Nephron (organoid): ENCODE results near the gene KLHDC4.
A peak's percentile ranks its signal among the peaks of the same experiment; 100 is the strongest.
"Not testable (repeated sequence)": the region's sequence is repeated elsewhere in the genome, so short reads cannot be mapped to it uniquely, and the experiment has no call there.

Source experiments
- H3K27ac Mint-ChIP-seq, 3 experiments: 2 replicates each; pipeline ENCODE4 v1.8.0; 2020; ENCODE audit warnings: mixed read lengths in 3 of 3, mild to moderate bottlenecking in 2 of 3, moderate library complexity in 1 of 3
- H3K27me3 Mint-ChIP-seq: 2 replicates; pipeline ENCODE4 v1.8.0; 2021; ENCODE audit warnings: low read depth, mild to moderate bottlenecking, moderate library complexity, mixed read lengths
- H3K36me3 Mint-ChIP-seq: 2 replicates; pipeline ENCODE4 v1.8.0; 2020; ENCODE audit warnings: low read depth, mixed read lengths
- H3K4me1 Mint-ChIP-seq: 2 replicates; pipeline ENCODE4 v1.8.0; 2020; ENCODE audit warnings: mixed read lengths
- H3K4me3 Mint-ChIP-seq, 3 experiments: 2 replicates each; pipeline ENCODE4 v1.8.0; 2020; ENCODE audit warnings: mild to moderate bottlenecking in 3 of 3, mixed read lengths in 3 of 3, moderate library complexity in 2 of 3
- H3K9me3 Mint-ChIP-seq: 2 replicates; pipeline ENCODE4 v1.8.0; 2020; ENCODE audit warnings: mixed read lengths
- CTCF ChIP-seq, 3 experiments: fragments of 200-600 bp; sonication (generic); IDR thresholded peaks; one replicate each; pipeline ENCODE4 v1.5.0; 2021; ENCODE audit warnings: antibody characterized with exemption in 3 of 3; ENCODE audit not compliant: unreplicated experiment in 3 of 3

KLHDC4 gene

GRCh38 chr16:87790292-87791100 lies 24.7 kb upstream of the KLHDC4 start:
- H3K27me3 Mint-ChIP-seq, result no peaks in the 10 kb centered on the region
- H3K4me1 Mint-ChIP-seq, result no peaks in the 10 kb centered on the region
- no peak overlapping the region for H3K4me3 Mint-ChIP-seq
- no peak for TF ChIP-seq CTCF (IDR thresholded peaks at IDR 0.05; ENCODE audit: unreplicated experiment in 3 of 3)
- peaks cover 4% of the 10 kb centered on the region for H3K9me3 Mint-ChIP-seq
- H3K27ac Mint-ChIP-seq, result peak overlapping the region in 1 of 3 experiments; percentile 85
- H3K36me3 Mint-ChIP-seq, result no peaks in the 10 kb centered on the region

GRCh38 chr16:87789437-87790291 lies 23.9 kb upstream of the KLHDC4 start:
- Mint-ChIP-seq H3K4me1 (no peaks in the 10 kb centered on the region), H3K27me3 (no peaks in the 10 kb centered on the region), H3K4me3 (no peak overlapping the region), H3K27ac (peak overlapping the region in 1 of 3 experiments; percentile 85), H3K36me3 (no peaks in the 10 kb centered on the region), H3K9me3 (peaks cover 4% of the 10 kb centered on the region)
- no peak for TF ChIP-seq CTCF (IDR thresholded peaks at IDR 0.05; ENCODE audit: unreplicated experiment in 3 of 3)

- not testable (repeated sequence) for H3K27me3 Mint-ChIP-seq, H3K4me1 Mint-ChIP-seq, H3K4me3 Mint-ChIP-seq, H3K27ac Mint-ChIP-seq, H3K36me3 Mint-ChIP-seq, H3K9me3 Mint-ChIP-seq
Measured at GRCh38 chr16:87788730-87789436, 23.1 kb upstream of the KLHDC4 start.

GRCh38 chr16:87787451-87788091 lies 21.8 kb upstream of the KLHDC4 start:
- H3K9me3 Mint-ChIP-seq, H3K27ac Mint-ChIP-seq, H3K27me3 Mint-ChIP-seq, H3K4me1 Mint-ChIP-seq, H3K36me3 Mint-ChIP-seq, H3K4me3 Mint-ChIP-seq: not testable (repeated sequence)

- H3K9me3 Mint-ChIP-seq, result peaks cover 4% of the 10 kb centered on the region
- H3K27ac Mint-ChIP-seq, result no peak overlapping the region
- no peaks in the 10 kb centered on the region for H3K4me1 Mint-ChIP-seq
- peaks cover 7% of the 10 kb centered on the region for H3K27me3 Mint-ChIP-seq
- TF ChIP-seq CTCF (IDR thresholded peaks at IDR 0.05; ENCODE audit: unreplicated experiment in 3 of 3), result no peak
- no peaks in the 10 kb centered on the region for H3K36me3 Mint-ChIP-seq
- H3K4me3 Mint-ChIP-seq, result no peak overlapping the region
Measured at GRCh38 chr16:87784812-87785211, 19.0 kb upstream of the KLHDC4 start.

- peaks cover 10% of the 10 kb centered on the region for H3K4me1 Mint-ChIP-seq
- peaks cover 12% of the 10 kb centered on the region for H3K27me3 Mint-ChIP-seq
- H3K36me3 Mint-ChIP-seq, result no peaks in the 10 kb centered on the region
- TF ChIP-seq CTCF (IDR thresholded peaks at IDR 0.05; ENCODE audit: unreplicated experiment in 3 of 3), result no peak
- no peaks in the 10 kb centered on the region for H3K9me3 Mint-ChIP-seq
- no peak overlapping the region for H3K4me3 Mint-ChIP-seq
- no peak overlapping the region for H3K27ac Mint-ChIP-seq
Measured at GRCh38 chr16:87782033-87782432, 16.2 kb upstream of the KLHDC4 start.
